ENCODE results near the gene ARSG.

ARSG gene

DNA sequence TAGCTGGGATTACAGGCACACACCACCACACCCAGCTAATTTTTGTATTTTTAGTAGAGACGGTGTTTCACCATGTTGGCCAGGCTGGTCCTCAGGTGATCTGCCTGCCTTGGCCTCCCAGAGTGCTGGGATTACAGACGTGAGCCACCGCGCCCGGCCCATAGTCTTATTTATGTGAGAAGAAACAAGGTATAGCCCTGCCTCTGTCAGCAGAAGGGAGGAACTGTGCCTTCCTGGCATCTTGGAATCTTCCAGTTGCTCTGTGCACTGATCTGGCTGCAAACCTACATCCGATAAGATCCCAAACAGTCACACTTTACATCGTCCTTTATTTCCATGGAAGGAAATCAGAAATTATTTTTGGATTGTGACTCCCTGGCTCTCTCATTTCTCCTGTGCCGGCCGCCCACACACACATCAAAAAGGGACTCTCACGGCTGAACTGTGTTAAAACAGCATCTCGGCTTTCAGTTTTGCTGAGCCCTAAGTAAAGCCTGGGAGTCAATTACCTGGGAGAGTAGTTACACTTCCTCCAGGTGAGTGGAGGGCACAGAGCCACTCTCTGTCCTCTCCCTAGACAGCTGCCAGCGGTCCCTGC, 142.7 kb downstream of the ARSG start:
- no peak for DNase-seq (ENCODE audit: low read depth)
- no peak overlapping the region for H3K4me3 ChIP-seq (ENCODE audit: low read length)
- TF ChIP-seq CTCF (conservative IDR thresholded peaks at IDR 0.05; ENCODE audit: low read length): no peak

DNA sequence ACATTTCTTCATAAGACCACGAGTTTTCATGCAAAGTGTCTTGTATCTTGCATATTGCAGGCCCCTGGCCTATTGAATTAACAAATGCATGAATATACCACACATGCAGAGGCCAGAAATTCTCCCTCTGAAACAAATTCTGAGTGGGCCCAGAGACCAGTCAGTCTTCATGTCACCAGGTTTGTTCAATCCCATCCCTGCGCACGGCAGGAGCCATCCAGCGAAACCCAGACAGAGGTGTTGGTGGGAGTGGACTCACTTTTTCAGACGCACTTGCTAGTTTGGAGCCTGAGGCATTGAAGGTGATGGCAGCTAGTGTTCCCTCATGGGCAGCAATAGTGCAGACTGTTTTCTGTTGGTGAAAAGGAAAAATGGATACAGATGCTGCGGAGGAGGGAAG, 144.1 kb downstream of the ARSG start:
- H3K4me3 ChIP-seq (ENCODE audit: low read length): no peak overlapping the region
- no peak for TF ChIP-seq CTCF (conservative IDR thresholded peaks at IDR 0.05; ENCODE audit: low read length)
- DNase-seq (ENCODE audit: low read depth): no peak

- H3K4me3 ChIP-seq (ENCODE audit: low read length): no peak overlapping the region
Measured at GRCh38 chr17:68435876-68436842, 144.9 kb downstream of the ARSG start.

DNA sequence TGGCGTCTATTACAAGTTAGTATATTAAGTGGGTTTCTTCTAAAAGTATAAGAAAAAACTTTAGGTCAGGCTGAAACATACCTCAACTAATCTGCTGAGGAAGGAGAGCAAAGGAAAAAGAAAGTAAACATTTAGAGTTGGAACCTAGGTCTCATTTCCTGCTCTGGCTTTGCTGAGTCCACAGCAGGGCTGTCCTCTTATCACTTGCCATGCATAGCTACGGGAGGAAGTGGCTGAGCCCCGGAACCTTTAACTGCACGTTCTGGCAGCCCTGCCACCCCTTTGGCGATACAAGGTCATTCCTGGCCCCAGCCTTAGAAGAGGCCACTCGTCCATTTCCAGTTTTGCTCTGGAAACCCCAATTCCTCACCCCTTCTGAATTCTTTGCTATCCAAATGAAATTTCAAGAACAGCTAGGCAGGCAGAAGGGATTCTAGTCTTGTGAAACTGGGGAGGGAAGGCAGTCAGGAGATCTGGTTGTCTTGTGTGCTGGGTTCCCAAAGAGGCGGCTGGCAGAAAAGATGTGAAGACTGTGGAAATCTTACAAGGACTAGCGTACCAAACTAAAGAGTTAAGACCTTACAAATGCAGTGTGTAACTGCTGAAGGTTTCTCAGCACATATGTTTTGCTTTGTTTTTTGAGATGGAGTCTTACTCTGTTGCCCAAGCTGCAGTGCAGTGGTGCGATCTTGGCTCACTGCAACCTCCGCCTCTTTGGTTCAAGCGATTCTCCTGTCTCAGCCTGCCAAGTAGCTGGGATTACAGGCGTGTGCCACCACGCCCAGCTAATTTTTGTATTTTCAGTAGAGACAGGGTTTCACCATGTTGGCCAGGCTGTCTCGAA, 146.9 kb downstream of the ARSG start:
- DNase-seq (ENCODE audit: low read depth): no peak
- no peak for TF ChIP-seq CTCF (conservative IDR thresholded peaks at IDR 0.05; ENCODE audit: low read length)
- no peak overlapping the region for H3K4me3 ChIP-seq (ENCODE audit: low read length)

More at GRCh38 chr17:68435876-68436842, 144.9 kb downstream of the ARSG start:
- DNase-seq (ENCODE audit: low read depth): peak; percentile 76
- TF ChIP-seq CTCF (conservative IDR thresholded peaks at IDR 0.05; ENCODE audit: low read length): peak; percentile 99

DNA sequence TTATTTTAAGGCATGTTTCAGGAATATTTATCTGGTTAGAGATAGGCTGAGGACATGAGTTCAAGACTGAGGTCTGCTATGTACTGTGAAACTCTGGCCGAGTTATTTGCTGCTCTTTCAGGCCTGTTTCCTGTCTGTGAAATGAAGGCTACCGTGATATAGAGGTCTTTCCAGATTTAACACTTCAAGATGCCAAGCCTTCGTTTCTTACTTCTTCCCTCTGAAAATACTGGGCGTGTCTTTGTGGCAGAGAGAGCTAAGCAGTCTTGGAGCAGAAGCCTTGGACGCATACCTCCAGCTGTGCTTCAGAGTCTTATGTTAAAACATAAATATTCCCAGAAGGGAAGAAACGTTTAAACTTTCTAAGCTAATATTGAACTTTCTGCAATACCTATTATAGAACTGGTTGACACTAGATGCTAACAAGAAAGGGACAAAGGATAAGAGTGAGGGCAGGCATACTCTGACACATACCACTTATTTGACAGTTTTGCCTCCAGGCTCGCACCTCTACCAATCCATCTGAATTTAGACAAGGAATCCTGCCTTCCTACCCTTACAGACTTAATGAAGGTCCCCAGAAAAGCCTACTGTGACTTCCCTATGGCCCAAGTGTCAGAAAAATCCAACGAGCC, 148.5 kb downstream of the ARSG start:
- H3K4me3 ChIP-seq (ENCODE audit: low read length): no peak overlapping the region
- TF ChIP-seq CTCF (conservative IDR thresholded peaks at IDR 0.05; ENCODE audit: low read length): no peak
- DNase-seq (ENCODE audit: low read depth): no peak

DNA sequence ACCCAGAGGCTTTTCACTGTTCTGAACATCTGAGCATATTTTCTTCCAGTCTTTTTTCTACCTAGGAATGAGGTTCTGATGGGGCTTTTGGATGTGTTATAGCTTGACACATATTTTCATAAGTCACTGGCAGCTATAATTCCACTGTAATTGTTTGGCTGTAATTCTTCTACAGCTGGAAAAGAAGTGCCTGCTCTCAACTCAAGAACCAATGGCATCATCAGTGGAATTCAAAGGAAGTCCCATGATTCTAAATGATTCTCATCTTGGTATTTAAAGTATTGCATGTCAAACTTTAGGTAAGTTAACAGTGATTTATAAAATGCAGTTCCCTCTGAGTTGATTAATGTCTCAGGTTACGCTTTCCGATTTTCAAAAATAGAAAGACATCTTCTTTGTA, 149.2 kb downstream of the ARSG start:
- H3K4me3 ChIP-seq (ENCODE audit: low read length): no peak overlapping the region
- no peak for TF ChIP-seq CTCF (conservative IDR thresholded peaks at IDR 0.05; ENCODE audit: low read length)
- DNase-seq (ENCODE audit: low read depth): no peak

All from AG10803 (cell line).